GM23338 (cell line): ENCODE data around the gene SDR42E2.

Experiments
- STAT1 ChIP-seq: IDR thresholded peaks from one replicate; pipeline ENCODE4 v1.6.1; 2016; ENCODE audit warnings: antibody characterized with exemption; ENCODE audit not compliant: unreplicated experiment
- TF ChIP-seq, protein P1 (sequence below): fragments of 250-450 bp; sonication (Bioruptor Pico); IDR thresholded peaks from 2 replicates; pipeline ENCODE4 v1.5.0; 2020; ENCODE audit warnings: mild to moderate bottlenecking, moderate library complexity
- TF ChIP-seq, protein P2 (sequence below), 2 experiments: fragments of 200-600 bp in 1 of 2; sonication (generic) in 1 of 2; conservative IDR thresholded peaks; 2 replicates each; pipeline versions ENCODE4 v1.5.1 to v1.6.1; 2016 to 2017; ENCODE audit warnings: antibody characterized with exemption in 2 of 2, low read depth in 2 of 2, mild to moderate bottlenecking in 2 of 2, moderate library complexity in 1 of 2

DNA sequence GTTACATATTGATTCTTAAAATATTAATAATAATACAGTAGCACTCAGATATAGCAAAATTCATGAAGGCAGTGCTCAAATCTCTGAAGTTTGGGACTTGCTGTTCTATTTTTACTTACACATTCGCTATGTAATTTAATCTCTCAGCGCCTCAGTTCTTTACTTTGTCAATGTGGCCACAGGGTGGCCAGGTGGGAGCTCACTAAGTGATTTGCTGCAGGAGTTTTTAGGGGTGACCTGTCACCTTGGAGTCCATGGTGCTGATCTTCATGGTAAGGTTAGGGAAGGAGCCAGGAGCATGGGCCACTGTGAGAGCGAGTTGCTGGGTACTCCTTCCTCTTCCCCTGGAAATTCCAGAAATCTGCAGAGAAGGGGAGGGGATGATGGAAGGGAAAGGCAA, 41.9 kb upstream of the SDR42E2 start:
- no peak for TF ChIP-seq STAT1
- TF ChIP-seq, protein P1, sequence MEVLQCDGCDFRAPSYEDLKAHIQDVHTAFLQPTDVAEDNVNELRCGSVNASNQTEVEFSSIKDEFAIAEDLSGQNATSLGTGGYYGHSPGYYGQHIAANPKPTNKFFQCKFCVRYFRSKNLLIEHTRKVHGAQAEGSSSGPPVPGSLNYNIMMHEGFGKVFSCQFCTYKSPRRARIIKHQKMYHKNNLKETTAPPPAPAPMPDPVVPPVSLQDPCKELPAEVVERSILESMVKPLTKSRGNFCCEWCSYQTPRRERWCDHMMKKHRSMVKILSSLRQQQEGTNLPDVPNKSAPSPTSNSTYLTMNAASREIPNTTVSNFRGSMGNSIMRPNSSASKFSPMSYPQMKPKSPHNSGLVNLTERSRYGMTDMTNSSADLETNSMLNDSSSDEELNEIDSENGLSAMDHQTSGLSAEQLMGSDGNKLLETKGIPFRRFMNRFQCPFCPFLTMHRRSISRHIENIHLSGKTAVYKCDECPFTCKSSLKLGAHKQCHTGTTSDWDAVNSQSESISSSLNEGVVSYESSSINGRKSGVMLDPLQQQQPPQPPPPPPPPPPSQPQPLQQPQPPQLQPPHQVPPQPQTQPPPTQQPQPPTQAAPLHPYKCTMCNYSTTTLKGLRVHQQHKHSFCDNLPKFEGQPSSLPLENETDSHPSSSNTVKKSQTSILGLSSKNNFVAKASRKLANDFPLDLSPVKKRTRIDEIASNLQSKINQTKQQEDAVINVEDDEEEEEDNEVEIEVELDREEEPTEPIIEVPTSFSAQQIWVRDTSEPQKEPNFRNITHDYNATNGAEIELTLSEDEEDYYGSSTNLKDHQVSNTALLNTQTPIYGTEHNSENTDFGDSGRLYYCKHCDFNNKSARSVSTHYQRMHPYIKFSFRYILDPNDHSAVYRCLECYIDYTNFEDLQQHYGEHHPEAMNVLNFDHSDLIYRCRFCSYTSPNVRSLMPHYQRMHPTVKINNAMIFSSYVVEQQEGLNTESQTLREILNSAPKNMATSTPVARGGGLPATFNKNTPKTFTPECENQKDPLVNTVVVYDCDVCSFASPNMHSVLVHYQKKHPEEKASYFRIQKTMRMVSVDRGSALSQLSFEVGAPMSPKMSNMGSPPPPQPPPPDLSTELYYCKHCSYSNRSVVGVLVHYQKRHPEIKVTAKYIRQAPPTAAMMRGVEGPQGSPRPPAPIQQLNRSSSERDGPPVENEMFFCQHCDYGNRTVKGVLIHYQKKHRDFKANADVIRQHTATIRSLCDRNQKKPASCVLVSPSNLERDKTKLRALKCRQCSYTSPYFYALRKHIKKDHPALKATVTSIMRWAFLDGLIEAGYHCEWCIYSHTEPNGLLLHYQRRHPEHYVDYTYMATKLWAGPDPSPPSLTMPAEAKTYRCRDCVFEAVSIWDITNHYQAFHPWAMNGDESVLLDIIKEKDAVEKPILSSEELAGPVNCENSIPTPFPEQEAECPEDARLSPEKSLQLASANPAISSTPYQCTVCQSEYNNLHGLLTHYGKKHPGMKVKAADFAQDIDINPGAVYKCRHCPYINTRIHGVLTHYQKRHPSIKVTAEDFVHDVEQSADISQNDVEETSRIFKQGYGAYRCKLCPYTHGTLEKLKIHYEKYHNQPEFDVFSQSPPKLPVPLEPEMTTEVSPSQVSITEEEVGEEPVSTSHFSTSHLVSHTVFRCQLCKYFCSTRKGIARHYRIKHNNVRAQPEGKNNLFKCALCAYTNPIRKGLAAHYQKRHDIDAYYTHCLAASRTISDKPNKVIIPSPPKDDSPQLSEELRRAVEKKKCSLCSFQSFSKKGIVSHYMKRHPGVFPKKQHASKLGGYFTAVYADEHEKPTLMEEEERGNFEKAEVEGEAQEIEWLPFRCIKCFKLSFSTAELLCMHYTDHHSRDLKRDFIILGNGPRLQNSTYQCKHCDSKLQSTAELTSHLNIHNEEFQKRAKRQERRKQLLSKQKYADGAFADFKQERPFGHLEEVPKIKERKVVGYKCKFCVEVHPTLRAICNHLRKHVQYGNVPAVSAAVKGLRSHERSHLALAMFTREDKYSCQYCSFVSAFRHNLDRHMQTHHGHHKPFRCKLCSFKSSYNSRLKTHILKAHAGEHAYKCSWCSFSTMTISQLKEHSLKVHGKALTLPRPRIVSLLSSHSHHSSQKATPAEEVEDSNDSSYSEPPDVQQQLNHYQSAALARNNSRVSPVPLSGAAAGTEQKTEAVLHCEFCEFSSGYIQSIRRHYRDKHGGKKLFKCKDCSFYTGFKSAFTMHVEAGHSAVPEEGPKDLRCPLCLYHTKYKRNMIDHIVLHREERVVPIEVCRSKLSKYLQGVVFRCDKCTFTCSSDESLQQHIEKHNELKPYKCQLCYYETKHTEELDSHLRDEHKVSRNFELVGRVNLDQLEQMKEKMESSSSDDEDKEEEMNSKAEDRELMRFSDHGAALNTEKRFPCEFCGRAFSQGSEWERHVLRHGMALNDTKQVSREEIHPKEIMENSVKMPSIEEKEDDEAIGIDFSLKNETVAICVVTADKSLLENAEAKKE: no peak
- TF ChIP-seq, protein P2, sequence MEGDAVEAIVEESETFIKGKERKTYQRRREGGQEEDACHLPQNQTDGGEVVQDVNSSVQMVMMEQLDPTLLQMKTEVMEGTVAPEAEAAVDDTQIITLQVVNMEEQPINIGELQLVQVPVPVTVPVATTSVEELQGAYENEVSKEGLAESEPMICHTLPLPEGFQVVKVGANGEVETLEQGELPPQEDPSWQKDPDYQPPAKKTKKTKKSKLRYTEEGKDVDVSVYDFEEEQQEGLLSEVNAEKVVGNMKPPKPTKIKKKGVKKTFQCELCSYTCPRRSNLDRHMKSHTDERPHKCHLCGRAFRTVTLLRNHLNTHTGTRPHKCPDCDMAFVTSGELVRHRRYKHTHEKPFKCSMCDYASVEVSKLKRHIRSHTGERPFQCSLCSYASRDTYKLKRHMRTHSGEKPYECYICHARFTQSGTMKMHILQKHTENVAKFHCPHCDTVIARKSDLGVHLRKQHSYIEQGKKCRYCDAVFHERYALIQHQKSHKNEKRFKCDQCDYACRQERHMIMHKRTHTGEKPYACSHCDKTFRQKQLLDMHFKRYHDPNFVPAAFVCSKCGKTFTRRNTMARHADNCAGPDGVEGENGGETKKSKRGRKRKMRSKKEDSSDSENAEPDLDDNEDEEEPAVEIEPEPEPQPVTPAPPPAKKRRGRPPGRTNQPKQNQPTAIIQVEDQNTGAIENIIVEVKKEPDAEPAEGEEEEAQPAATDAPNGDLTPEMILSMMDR (conservative IDR thresholded peaks at IDR 0.05; ENCODE audit: low read depth in 2 of 2): peak; percentile 27 to 45
